HG03196 (cell line): ENCODE measurements around the gene EFCAB9.

Experiments used
- ATAC-seq: cut with Tn5 transposase; IDR thresholded peaks from one replicate; pipeline ENCODE4 v1.9.1; 2021; ENCODE audit not compliant: unreplicated experiment

Gene EFCAB9

DNA sequence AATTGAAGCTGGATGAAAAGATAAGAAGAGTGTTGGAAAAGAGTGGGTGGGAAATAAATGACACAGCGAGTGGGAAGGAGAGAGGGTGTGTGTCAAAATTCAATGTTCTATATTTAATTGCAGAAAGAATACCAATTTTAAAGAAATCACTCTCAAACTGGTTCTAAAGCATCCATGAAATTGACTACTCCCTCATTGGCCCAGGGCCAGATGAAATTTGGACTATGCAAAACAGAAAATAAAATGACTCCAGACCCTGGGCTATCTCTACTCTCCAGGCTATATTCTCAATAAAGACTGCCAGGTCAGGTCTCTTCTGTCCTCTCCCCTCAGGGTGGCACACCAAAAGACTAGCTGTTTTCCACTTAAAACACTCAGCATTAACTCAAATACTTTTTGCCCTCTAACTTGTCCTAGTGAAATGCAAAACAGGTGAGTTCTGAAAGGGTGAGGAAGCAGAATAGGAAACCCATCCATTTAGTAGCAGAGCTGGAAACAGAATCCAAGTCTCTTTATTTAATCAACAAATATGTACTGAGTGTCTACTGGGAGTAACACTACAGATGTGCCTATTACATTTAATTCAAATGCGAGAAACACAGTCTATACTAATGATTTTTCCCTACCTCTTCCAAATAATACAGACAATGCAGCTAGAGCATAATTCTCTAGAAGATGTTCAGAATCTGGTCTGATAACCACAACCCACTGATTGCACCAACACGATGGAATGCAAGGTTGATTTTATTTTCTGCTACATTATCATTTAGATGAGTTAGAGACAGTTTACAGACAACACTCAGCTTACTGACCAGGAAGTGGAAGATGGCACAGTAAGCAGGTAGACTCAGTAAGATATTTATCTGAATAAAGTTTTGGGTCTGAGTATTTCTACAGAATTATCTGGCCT is 42.1 kb downstream of the EFCAB9 start:
- ATAC-seq: no peak

DNA sequence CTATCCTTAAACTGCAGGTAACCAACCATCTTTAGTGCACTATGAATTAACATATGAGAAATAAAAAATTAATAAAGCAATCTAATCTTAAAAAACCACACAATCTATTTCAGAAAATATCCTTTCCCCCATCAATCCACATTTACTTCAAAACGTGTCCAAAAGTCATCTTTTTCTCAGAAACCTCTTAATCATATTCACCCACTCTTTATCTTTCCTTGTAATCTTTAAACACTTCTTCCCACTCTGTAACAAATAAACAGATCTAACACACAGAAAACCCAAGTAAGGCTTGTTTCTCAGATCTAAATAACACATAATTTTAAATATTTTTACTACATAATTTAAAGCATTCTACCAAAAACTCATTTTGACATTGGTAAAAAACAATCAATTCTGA is 44.4 kb downstream of the EFCAB9 start:
- no peak for ATAC-seq

DNA sequence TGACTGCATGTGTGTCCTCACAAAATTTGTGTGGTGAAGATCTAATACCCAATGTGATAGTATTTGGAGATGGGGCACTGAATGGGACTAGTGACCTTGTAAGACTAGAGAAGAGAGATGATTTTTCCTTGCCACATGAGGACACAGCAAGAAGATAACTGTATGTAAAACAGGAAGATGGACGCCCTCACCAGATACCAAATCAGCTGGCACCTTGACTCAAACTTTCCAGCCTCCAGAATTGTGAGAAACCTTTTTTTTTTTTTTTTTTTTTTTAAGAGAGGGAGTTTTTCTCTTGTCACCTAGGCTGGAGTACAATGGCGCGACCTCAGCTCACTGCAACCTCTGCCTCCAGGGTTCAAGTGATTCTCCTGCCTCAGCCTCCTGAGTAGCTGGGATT is 49.3 kb downstream of the EFCAB9 start:
- no peak for ATAC-seq

GRCh38 chr5:172245046-172245445 is 51.1 kb downstream of the EFCAB9 start:
- ATAC-seq: no peak

DNA sequence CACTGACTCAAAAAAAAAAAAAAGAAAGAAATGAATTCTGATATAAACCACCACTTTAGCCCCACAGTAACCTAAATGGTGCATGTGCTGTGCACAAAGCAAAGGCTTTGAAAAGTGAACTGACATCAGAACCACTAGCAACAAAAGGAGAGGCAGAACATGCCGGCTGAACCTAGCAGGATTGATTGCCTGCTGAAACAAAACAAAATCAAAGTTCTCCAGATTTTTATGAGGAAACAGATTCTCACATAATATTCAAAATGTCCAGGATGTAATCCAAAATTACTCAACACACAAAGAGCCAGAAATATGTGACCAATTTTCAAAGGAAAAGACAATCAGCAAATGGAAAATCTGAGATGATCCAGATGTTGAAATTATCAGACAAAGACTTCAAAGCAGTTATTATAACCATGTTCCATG is 51.7 kb downstream of the EFCAB9 start:
- no peak for ATAC-seq

DNA sequence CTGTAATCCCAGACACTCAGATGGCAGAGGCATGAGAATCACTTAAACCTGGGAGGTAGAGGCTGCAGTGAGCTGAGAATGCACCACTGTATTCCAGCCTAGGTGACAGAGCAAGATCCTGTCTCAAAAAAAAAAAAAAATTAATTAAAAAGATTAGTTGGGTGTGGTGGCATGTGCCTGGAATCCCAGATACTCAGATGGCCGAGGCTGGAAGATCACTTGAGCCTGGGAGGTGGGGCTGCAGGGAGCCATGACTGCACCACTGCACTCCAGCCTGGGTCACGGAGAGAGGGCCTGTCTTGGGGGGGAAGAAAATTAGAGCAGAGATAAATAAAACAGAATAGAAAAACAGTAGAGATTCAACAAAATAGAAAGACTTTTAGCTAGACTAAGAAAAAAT is 54.7 kb downstream of the EFCAB9 start:
- no peak for ATAC-seq

DNA sequence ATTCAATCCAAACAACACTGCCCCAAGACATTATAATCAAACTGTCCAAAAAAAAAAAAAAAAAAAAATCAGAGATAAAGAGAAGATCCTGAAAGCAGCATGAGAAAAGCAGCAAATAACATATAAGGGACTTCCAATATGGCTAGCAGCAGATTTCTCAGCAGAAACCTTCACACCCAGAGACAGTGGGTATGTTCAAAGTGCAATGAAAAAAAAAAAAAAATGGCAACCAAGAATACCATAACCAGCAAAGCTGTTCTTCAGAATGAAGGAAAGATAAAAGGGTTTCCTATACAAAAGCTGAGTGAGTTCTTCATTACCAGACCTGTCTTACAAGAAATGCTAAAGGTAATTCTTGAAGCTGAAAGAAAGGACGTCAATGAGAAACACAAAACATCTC is 57.4 kb downstream of the EFCAB9 start:
- ATAC-seq: no peak

GRCh38 chr5:172252501-172252900 is 58.5 kb downstream of the EFCAB9 start:
- ATAC-seq: no peak
